ENCODE data around the gene DCC.

GRCh38 chr18:52620926-52621439 is 281.0 kb downstream of the DCC start:
- TF ChIP-seq CTCF (conservative IDR thresholded peaks at IDR 0.05; ENCODE audit: low read depth, low read length): no peak
- no peak for TF ChIP-seq EZH2phosphoT487 (IDR thresholded peaks at IDR 0.05; ENCODE audit: borderline replicate concordance, low read length)

All from PC-3 (cell line).